HS-27A (cell line): ENCODE data around the gene IGF2BP3.
"Not testable (repeated sequence)": the region's sequence is repeated elsewhere in the genome, so short reads cannot be mapped to it uniquely, and the experiment has no call there.

Experiments used
- DNase-seq: peaks from one replicate; pipeline ENCODE4 v3.0.0-alpha.2; 2012; ENCODE audit warnings: low read depth, missing footprints

Gene IGF2BP3

GRCh38 chr7:23422384-23422783 lies 47.9 kb downstream of the IGF2BP3 start:
- DNase-seq: no peak

DNA sequence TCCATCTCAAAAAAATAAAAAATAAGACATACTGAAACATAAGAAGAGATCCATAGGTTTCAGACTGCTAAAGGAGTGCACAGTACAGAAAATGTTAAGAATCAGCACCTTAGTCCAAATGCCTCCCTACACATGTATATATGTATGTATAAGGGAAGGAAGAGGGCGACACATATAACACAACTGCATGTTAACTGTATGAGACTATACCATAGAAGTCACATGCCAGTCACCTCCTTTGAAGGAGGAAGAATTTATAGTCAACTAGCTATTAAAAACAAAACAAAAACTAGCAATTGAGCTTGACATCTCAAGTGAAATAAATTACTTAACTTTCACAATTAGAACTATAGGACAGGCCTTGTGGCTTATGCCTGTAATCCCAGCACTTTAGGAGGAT lies 50.4 kb downstream of the IGF2BP3 start:
- no peak for DNase-seq

DNA sequence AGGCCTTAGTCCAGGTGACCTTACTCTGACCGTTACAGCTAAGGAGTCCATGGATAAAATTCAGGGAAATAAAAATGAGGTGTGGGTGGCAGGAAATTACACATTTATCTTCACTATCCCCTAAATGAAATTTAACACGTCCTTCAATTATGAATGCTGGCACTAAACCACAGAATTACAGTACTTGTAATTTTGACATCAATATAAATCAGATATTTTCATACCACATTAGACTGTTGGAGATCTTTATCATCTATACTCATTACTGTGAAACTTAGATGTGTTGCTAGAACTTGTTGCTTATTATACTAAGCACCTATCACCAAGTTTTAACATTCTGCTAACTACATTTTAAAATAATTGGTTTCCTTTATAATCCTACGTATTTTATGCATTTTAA lies 51.1 kb downstream of the IGF2BP3 start:
- no peak for DNase-seq

DNA sequence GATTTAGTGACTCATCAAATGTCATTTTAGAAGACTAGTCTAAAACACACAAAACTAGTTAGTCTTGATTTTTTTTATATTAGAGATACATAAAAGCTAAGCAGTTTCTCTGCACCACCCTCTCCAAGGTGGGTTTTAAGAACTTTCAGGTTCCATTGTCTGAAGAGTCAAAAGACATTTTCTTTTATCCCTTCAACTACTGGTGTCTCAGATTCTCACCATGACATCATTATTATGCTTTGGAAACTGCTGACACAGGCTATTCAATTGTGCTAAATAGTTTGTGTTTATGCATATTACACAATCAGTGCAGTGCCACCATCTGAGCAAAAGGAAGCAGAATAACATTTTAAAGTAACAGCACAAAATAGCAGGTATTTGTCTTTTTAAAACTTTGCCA lies 52.2 kb downstream of the IGF2BP3 start:
- DNase-seq: no peak

- DNase-seq: no peak
Measured at GRCh38 chr7:23415198-23415597, 55.1 kb downstream of the IGF2BP3 start.

DNA sequence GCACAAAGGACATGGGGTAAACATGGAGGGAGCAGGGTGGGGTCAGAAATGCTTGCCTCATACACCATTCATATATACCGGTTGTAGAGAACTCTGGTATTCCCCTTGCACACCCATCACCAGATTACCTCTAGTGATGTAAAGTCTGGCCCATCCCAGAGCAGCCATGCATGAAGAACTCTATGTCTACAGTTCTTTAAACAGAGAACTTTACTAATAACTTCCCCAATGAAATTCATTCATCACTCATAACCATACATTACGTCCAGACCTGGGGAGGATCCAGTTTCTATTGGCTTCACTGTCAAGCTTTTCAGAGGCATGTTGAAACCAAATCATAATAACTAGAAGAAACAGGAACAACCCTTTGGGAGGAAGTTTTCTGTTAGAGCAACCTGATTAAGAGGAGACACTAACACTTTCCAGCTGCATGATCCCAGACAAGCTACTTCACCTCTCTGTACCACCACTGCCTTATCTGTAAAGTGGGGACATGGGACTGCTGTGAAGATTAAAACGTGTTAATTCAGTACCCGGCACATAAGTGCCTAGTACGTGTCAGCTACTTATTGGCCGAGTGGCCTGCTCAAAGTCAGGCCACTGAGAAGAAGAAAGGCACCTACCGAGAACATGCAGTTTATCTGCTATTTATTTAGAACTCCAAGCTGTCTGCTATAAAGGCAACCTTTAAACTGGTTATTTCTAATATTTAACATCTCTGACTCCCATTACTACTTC lies 59.7 kb downstream of the IGF2BP3 start:
- DNase-seq: no peak

DNA sequence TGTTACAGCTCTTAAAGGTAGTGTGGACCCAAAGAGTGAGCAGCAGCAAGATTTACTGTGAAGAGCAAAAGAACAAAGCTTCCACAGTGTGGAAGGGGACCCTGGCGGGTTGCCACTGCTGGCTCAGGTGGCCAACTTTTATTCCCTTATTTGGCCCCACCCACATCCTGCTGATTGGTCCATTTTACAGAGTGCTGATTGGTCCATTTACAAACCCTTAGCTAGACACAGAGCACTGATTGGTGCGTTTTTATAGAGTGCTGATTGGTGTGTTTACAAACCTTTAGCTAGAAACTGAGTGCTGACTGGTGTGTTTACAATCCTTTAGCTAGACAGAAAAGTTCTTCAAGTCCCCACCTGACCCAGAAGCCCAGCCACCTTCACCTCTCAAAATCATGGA lies 63.7 kb downstream of the IGF2BP3 start:
- not testable (repeated sequence) for DNase-seq

- no peak for DNase-seq
Measured at GRCh38 chr7:23405240-23405618, 65.1 kb downstream of the IGF2BP3 start.

DNA sequence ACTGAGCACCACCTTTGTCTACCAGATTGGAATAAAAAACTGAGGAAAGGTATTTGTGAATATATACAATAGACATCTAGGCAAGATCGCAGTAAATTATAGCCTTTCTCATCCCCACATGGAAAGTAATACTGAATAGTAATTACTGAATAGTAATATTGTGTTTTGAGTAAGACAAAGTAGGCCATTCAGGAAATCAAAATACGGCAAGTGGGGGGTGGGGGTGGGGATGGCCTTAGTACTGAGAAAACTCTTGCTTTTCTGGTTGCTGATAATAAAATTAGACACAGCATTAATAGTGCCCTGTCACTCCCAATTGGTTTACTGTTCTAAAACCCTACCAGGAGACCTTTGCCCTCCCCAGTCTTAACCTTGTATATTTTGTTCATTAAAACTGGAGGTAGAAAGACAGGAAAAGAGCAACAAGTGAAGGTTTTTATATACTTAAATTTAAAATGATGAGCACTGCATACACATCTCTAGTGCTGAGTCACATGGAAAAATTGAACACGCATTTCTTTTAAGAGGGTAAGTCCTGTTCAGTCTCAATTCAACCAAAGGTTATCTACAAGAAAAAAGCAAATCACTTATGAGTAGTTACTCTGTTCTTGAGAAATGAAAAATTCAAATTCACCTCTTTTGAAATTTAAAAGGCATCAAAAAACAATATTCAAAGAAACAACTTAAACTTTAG lies 65.6 kb downstream of the IGF2BP3 start:
- DNase-seq: no peak

DNA sequence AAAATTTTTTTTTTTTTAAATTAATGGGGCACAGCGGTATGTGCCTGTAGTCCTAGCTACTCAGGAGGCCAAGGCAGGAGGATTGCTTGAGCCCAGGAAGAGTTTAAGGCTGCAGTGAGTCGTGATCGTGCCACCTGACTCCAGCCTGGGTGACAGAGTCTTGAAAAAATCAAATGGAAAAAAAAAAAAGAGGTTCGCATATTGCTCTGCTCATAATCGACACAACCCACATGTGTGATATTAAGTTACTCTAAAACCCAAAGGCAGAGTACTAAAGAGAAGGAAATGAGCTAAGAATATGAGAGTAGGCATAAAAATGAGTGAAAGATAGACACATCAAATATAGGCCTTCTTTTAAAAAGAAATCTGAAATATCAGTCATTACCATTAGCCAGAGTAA lies 66.3 kb downstream of the IGF2BP3 start:
- no peak for DNase-seq

- not testable (repeated sequence) for DNase-seq
Measured at GRCh38 chr7:23398090-23398489, 72.2 kb downstream of the IGF2BP3 start.

DNA sequence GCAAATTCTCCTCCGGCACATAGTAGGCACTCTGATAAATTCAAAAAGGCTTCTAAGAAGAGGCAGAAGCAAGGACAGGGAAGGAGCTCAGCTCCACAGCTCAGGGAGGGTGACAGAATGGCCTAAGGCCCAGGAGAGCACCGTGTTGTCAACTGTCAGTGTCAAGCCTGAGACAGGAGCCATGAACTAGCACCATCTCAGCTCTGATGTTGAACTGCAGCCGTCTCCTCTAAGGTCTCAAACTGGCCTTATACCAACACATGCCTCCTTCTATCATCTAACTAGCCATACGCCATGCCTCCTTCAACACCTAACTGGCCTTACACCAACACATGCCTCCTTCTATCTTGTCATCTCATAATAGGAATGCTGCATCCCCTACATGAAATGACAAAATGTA lies 73.0 kb downstream of the IGF2BP3 start:
- DNase-seq: no peak

DNA sequence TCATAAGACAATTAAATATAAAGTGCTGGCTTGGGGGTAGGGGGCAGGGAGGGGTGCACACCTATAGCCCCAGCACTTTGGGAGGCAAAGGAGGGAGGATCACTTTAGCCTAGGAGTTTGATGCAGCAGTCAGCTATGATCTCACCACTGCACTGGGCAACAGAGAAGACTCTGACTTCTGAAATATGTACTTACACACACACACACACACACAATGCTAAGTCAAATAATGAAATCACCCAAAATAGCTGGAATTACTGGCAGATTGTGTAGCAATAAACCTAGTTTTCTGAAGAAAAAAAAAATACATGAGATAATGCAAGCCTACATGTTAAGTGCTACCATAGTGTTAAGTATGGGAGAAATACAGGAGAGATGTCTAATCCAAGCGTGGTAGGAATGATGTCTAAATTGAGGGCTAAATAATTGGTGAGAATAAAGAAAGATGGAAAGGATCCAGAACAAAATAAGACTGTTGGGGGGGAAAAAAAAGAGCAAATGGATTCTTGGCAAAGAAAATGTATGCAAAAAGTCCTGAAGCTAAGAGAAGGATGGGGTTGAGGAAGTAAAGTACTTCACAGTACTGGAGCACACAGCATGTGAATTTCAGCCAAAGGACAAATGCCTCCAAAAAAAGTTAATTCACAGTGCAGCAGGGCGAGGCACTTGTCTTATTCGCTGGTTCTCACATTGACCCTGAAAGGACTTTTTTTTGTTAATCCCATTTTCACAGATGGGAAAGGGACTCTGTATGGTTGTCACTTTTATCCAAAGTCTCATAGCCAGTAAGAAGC lies 73.9 kb downstream of the IGF2BP3 start:
- DNase-seq: no peak

- DNase-seq: no peak
Measured at GRCh38 chr7:23394488-23395171, 75.7 kb downstream of the IGF2BP3 start.

DNA sequence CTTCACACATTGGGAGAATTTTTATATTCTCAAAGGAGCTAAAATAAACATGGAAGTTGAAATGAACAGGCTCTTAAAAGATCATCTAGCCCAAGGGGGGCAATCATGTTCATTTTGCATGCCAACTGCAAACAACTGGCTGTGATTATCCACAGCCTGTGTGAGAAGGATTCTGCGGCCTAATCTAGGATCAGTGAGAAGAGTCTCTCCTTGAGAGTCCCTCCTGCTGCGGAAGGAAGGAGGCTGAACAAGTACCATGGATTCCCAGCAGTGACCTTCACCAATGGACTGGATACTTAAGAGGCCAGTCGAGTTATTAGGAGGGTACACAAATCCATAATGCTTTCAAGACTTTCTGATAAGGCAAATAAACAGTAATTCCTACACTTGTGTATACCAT lies 76.7 kb downstream of the IGF2BP3 start:
- no peak for DNase-seq

- DNase-seq: no peak
Measured at GRCh38 chr7:23389701-23390100, 80.6 kb downstream of the IGF2BP3 start.

DNA sequence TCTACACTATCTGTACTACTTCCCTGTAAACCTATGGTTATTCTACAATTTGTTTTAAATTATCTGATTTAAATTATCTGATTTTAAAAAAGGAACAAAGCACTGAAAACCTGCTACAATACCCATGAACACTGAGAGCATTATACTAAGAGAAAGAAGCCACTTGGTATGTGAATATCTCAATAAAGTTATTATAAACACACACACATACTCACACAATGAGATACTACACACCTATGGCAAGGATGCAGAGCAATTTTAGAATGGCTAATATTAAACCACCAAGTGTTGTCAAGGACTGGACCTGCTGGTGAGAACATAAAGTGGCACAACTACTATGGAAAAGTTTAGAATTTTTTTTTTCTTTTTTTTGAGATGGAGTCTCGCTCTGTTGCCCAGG lies 82.7 kb downstream of the IGF2BP3 start:
- no peak for DNase-seq

GRCh38 chr7:23385140-23385539 lies 85.2 kb downstream of the IGF2BP3 start:
- no peak for DNase-seq

- DNase-seq: no peak
Measured at GRCh38 chr7:23383225-23383624, 87.1 kb downstream of the IGF2BP3 start.

GRCh38 chr7:23380961-23381360 lies 89.3 kb downstream of the IGF2BP3 start:
- DNase-seq: no peak

GRCh38 chr7:23380556-23380955 lies 89.7 kb downstream of the IGF2BP3 start:
- DNase-seq: no peak

GRCh38 chr7:23378996-23379395 lies 91.3 kb downstream of the IGF2BP3 start:
- no peak for DNase-seq
